ENCODE measurements around the gene PITHD1. TPM values are rescaled to one million over a fixed set of nuclear protein-coding genes. Genes with fewer than 3 reads are reported as not detected.

The PITHD1 gene
- total RNA-seq: 27.4 and 30.5 TPM in 2 replicates

DNA sequence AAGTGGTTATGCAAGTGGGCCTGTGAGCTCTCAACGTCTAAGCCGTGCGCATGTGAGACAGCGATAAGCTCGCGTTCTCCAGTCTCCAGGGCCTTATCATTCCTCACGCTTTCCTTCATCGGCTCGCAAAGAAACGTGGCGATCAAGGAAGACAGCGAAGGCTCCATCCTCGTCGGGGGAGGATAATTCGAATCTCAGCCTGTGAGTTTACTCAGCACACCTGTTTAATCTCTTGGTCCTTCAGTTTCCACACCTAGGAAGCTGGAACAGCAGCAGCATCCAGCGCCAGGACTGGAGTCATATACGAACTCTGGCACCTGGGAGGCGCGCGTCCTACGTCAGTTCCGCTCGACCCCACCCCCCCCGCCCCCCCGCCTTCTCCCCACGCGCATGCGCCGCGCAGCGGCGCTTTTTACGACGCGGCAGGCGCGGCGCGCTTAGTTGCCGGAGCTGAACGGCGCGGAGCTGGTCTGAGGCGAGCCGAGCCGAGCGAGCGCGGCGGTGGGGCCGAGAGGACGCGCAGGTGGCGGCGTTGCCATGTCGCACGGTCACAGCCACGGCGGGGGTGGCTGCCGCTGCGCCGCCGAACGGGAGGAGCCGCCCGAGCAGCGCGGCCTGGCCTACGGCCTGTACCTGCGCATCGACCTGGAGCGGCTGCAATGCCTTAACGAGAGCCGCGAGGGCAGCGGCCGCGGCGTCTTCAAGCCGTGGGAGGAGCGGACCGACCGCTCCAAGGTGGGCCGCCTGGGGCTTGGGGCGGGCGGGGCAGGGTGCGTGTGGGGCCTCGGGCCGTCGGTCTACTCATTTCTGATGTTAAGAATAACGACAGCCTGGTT, at the start of gene PITHD1:
PITHD1 (plus strand) TSS at position 440 of the 836 bp plus-strand sequence; CDS start at position 538, 98 bp downstream.

GRCh38 chr1:23743287-23744152, 34.7 kb upstream of the PITHD1 start, which contains the start of gene ELOA:
ELOA (plus strand) TSS chr1:23743471; CDS start chr1:23743504, 33 bp downstream.

GRCh38 chr1:23790696-23791515, 12.7 kb downstream of the PITHD1 start, which contains the start of gene LYPLA2:
LYPLA2 (plus strand) TSS chr1:23791145; CDS start chr1:23792683, 1,538 bp downstream.

DNA sequence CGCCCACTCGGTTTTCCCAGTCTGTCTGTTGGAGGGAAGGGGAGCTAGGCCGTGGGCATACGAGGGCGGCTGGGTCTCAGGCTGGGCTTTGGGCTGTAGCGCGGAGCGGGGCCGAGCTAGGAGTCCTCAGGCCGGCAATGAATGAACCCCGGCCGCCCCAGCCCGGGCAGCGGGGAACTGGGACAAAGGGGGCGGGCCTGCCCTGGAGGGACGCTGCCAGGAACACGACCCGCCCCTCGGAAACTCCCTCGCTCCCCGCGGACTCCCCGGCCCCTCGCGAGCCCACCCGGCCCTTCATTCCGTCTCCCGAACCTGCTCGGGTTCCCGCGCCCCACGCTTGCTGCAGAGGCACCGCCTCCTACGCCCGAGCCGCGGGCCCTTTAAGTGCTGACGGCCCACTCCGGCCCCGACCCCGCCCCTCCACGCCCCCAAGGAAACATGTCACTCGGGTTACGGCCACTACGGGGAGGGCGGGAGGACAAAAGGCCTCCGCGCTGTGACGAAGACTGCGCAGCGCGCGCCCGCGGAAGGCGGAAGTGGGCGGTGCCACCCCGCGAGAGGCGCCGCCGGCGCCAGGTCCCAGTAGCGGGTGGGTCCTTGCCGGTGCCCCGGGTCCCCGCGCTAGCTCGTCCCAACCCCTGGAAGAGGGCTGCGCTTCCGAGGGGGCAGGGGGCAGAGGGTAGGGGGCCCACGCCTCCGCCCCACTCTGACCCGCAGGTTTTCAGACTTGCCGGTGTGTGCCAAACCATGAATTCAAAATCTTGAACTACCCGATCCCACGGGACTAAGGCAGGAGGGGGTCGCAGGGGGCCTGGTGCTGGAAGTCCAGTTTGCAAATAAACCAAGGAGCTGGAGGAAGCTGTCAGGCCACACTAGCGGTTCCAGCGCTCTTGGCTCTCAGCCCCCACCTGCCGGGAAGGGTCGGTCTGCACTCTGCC, 22.5 kb downstream of the PITHD1 start, which contains the start of gene GALE:
GALE (minus strand) TSS at position 355 of the 938 bp plus-strand sequence. CDS start 1,747 bp downstream, outside the sequence.

GRCh38 chr1:23825076-23825761, 47.0 kb downstream of the PITHD1 start, which contains the start of gene HMGCL:
HMGCL (minus strand) TSS chr1:23825429; CDS start chr1:23825415, 14 bp downstream.

Other genes with a start within 250 kb of the PITHD1 start
- gene E2F2, start 247.2 kb upstream of the PITHD1 start, total RNA-seq: 0.16 and 0.24 TPM in 2 replicates
- 29.5 and 45.7 TPM in 2 replicates for gene ID3, start 218.9 kb upstream of the PITHD1 start, total RNA-seq
- gene RPL11, start 86.6 kb upstream of the PITHD1 start, total RNA-seq: 296 and 311 TPM in 2 replicates
- gene ELOA, start 34.9 kb upstream of the PITHD1 start, total RNA-seq: 47.9 and 51.4 TPM in 2 replicates
- 36.7 and 45.1 TPM in 2 replicates for gene LYPLA2, start 12.7 kb downstream of the PITHD1 start, total RNA-seq
- 15.3 and 16.9 TPM in 2 replicates for gene GALE, start 22.3 kb downstream of the PITHD1 start, total RNA-seq
- 43.3 and 44.2 TPM in 2 replicates for gene HMGCL, start 47.0 kb downstream of the PITHD1 start, total RNA-seq
- 19.1 and 21.6 TPM in 2 replicates for gene FUCA1, start 89.9 kb downstream of the PITHD1 start, total RNA-seq
- gene CNR2, start 134.9 kb downstream of the PITHD1 start, total RNA-seq: not detected in 2 replicates
- 65.5 and 74.3 TPM in 2 replicates for gene PNRC2, start 181.4 kb downstream of the PITHD1 start, total RNA-seq
- 74.4 and 92.8 TPM in 2 replicates for gene SRSF10, start 201.9 kb downstream of the PITHD1 start, total RNA-seq